ENCODE data around the gene RPN2. TPM values are rescaled to one million over a fixed set of nuclear protein-coding genes. Genes with fewer than 3 reads are reported as not detected.

Gene RPN2
- total and polyA plus RNA-seq, 2 donors (not counting 3 experiments of a cell fraction or from before 2014, with no cell fraction given): 283 to 530 TPM

DNA sequence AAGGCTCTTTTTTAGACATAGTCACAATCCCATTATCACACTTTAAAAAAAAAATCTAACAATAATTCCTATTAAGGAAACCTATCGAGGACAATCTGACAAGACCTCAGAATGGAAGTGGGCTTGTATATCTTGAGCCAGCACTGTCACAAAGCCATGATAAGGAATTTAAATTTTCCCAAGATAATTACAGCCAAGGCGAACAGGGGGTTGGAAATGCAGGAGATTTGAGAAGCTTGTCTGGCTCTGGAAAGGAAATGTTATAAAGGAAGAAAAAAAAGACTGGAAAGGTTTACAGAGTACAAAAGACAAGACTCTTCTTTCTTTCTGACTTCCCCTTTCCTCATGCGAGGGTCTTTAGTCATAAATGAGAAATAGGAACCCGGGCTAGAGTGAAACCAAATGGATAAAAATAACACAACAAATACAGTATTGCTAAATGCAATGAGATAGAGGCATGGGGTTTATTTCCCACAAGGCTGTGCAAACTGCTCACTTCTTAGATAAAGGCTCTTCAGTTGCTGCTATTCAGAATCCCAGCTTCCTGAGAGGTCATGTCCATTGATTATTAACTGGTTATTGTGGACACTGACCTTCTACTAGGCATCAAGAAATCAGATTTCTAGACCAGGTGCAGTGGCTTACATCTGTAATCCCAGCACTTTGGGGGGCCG, 95.9 kb downstream of the RPN2 start:
- POLR2A ChIA-PET: no interaction called here
- no peak for FAIRE-seq
- BruUV-seq (replicated peaks): no TSS peak

More for the DNA sequence above, 95.9 kb downstream of the RPN2 start:
- no peak overlapping the region for H3K4me2 ChIP-seq (ENCODE audit: insufficient read depth, low read length)
- no peak overlapping the region for H3K4me3 ChIP-seq (replicated peaks in 1 of 3; ENCODE audit: insufficient read depth in 1 of 3, low read depth in 1 of 3, low read length in 3 of 3)
- H4K20me1 ChIP-seq (replicated peaks; ENCODE audit: control insufficient read depth, extremely low read depth, insufficient read depth, low read length): no peaks in the 10 kb centered on the region
- DNase-seq (ENCODE audit: low read depth, low spot score): no peak
- no peaks in the 10 kb centered on the region for H3K27me3 ChIP-seq (ENCODE audit: control insufficient read depth in 2 of 2, insufficient read depth in 2 of 2, low read length in 2 of 2)
- H3K4me1 ChIP-seq (ENCODE audit: control insufficient read depth, extremely low read depth, insufficient read depth, low read length): peaks cover 9% of the 10 kb centered on the region
- CTCF ChIA-PET: interaction anchor here (0.5 to 1.9 kb wide), 3 partner anchors 9 to 269 kb away, joined by 3 to 5 read pairs (median 3); no protein-coding TSS in a partner anchor
- H2AFZ ChIP-seq (ENCODE audit: low read depth, low read length): no peak overlapping the region
- H3K9ac ChIP-seq (replicated peaks; ENCODE audit: extremely low read depth, insufficient read depth, low read length): no peak overlapping the region
- no peaks in the 10 kb centered on the region for H3K79me2 ChIP-seq (ENCODE audit: control insufficient read depth, insufficient read depth, low read length)
- no peaks in the 10 kb centered on the region for H3K9me1 ChIP-seq (replicated peaks; ENCODE audit: control insufficient read depth, extremely low read depth, insufficient read depth, low read length)
- dilution Hi-C loops (cut with MboI; ENCODE audit: extremely low pct_ligation_motif_present, low sequenced_read_pairs): loop anchor here (25.0 kb wide), 1 partner anchor 237 kb away; the partner anchor contains the start of gene NNAT
- no peaks in the 10 kb centered on the region for H3K36me3 ChIP-seq (ENCODE audit: control insufficient read depth in 2 of 2, extremely low read depth in 1 of 2, insufficient read depth in 2 of 2, low read length in 2 of 2)
- no peak overlapping the region for H3K27ac ChIP-seq (ENCODE audit: insufficient read depth, low read depth, low read length)
- no peaks in the 10 kb centered on the region for H3K9me3 ChIP-seq (replicated peaks; ENCODE audit: control insufficient read depth, insufficient read depth, low read length)
- TF ChIP-seq FOS (IDR thresholded peaks at IDR 0.05; ENCODE audit: borderline replicate concordance, insufficient read depth, low read length): no peak
- no peak for TF ChIP-seq EZH2 (IDR thresholded peaks at IDR 0.05; ENCODE audit: borderline replicate concordance, low read depth, low read length, severe bottlenecking)
- no peak for TF ChIP-seq GATA2 (IDR thresholded peaks at IDR 0.05; ENCODE audit: insufficient read depth, insufficient read length, low read depth, low read length)
- TF ChIP-seq, protein P1, sequence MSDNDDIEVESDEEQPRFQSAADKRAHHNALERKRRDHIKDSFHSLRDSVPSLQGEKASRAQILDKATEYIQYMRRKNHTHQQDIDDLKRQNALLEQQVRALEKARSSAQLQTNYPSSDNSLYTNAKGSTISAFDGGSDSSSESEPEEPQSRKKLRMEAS (IDR thresholded peaks at IDR 0.05; ENCODE audit: insufficient read depth, insufficient read length): no peak
- no peak for TF ChIP-seq POLR2AphosphoS5 (IDR thresholded peaks at IDR 0.05; ENCODE audit: insufficient read depth, low read depth, low read length)
- TF ChIP-seq, protein P2, sequence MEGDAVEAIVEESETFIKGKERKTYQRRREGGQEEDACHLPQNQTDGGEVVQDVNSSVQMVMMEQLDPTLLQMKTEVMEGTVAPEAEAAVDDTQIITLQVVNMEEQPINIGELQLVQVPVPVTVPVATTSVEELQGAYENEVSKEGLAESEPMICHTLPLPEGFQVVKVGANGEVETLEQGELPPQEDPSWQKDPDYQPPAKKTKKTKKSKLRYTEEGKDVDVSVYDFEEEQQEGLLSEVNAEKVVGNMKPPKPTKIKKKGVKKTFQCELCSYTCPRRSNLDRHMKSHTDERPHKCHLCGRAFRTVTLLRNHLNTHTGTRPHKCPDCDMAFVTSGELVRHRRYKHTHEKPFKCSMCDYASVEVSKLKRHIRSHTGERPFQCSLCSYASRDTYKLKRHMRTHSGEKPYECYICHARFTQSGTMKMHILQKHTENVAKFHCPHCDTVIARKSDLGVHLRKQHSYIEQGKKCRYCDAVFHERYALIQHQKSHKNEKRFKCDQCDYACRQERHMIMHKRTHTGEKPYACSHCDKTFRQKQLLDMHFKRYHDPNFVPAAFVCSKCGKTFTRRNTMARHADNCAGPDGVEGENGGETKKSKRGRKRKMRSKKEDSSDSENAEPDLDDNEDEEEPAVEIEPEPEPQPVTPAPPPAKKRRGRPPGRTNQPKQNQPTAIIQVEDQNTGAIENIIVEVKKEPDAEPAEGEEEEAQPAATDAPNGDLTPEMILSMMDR (IDR thresholded peaks at IDR 0.05; ENCODE audit: extremely low read depth in 1 of 2, insufficient read depth in 1 of 2, low read depth in 1 of 2, low read length in 2 of 2): no peak
- no peak for TF ChIP-seq JUN (IDR thresholded peaks at IDR 0.05; ENCODE audit: borderline replicate concordance, insufficient read depth, insufficient read length, low read depth)
- no peak for TF ChIP-seq POLR2A (IDR thresholded peaks at IDR 0.05; ENCODE audit: low read depth, low read length)
- no peak for TF ChIP-seq MYC (IDR thresholded peaks at IDR 0.05; ENCODE audit: low read depth, low read length)
- intact Hi-C loops (cut with micrococcal nuclease): no loop called here
